Measurements from ENCODE around the gene PRKAG2. TPM values are rescaled to one million over a fixed set of nuclear protein-coding genes. Genes with fewer than 3 reads are reported as not detected.

The PRKAG2 gene
- total RNA-seq, 1 experiment from 2014 or later, result 23.9 TPM

- Histone ChIP-seq H3K79me2 (ENCODE audit: low read length) (no peaks in the 10 kb centered on the region), H4K20me1 (ENCODE audit: low read length) (no peaks in the 10 kb centered on the region), H3K36me3 (ENCODE audit: low read depth, low read length) (no peaks in the 10 kb centered on the region), H3K27ac (ENCODE audit: low read length) (no peak overlapping the region), H3K9me2 (replicated peaks; ENCODE audit: low read length) (no peaks in the 10 kb centered on the region), H3K9me3 (ENCODE audit: low read length) (no peaks in the 10 kb centered on the region), H3F3A (ENCODE audit: low read length, unreplicated experiment) (no peaks in the 10 kb centered on the region), H3K4me1 (ENCODE audit: insufficient read depth, low read length) (peaks cover 9% of the 10 kb centered on the region; the same call in 1 of the 2 replicates), H3K9ac (ENCODE audit: low read length) (no peak overlapping the region), H2AFZ (ENCODE audit: low read length) (no peak overlapping the region), H3K27me3 (ENCODE audit: low read length) (no peaks in the 10 kb centered on the region), H3K4me2 (ENCODE audit: low read length) (no peak overlapping the region), H3K4me3 (ENCODE audit: low read length) (no peak overlapping the region)
- intact Hi-C loops (cut with micrococcal nuclease), result loop anchor here (5.0 kb wide), 1 partner anchor 48 kb away; no protein-coding TSS in a partner anchor
- TF ChIP-seq EZH2phosphoT487 (IDR thresholded peaks at IDR 0.05; ENCODE audit: borderline replicate concordance, low read length) (no peak), CTCF (conservative IDR thresholded peaks at IDR 0.05; ENCODE audit: low read depth, low read length) (no peak), EZH2 (IDR thresholded peaks at IDR 0.05; ENCODE audit: low read length, unreplicated experiment) (no peak)
- CTCF ChIA-PET, result no interaction called here
- DNase-seq (no peak), ATAC-seq (no peak)
- POLR2A ChIA-PET (ENCODE audit: unreplicated experiment), result no interaction called here
- BruUV-seq (replicated peaks), result no TSS peak
These were observed 167.5 kb downstream of the PRKAG2 start for GRCh38 chr7:151709141-151710038.

GRCh38 chr7:151708610-151709009 is 168.3 kb downstream of the PRKAG2 start:
- H3F3A ChIP-seq (ENCODE audit: low read length, unreplicated experiment), result no peaks in the 10 kb centered on the region
- no TSS peak for BruUV-seq (replicated peaks)
- no peaks in the 10 kb centered on the region for H3K27me3 ChIP-seq (ENCODE audit: low read length)
- no peaks in the 10 kb centered on the region for H4K20me1 ChIP-seq (ENCODE audit: low read length)
- ChIA-PET CTCF (no interaction called here), POLR2A (ENCODE audit: unreplicated experiment) (no interaction called here)
- H3K79me2 ChIP-seq (ENCODE audit: low read length), result no peaks in the 10 kb centered on the region
- no peaks in the 10 kb centered on the region for H3K9me3 ChIP-seq (ENCODE audit: low read length)
- no peak overlapping the region for H2AFZ ChIP-seq (ENCODE audit: low read length)
- DNase-seq (no peak), ATAC-seq (no peak)
- H3K36me3 ChIP-seq (ENCODE audit: low read depth, low read length), result no peaks in the 10 kb centered on the region
- peaks cover 9% of the 10 kb centered on the region; the same call in 1 of the 2 replicates for H3K4me1 ChIP-seq (ENCODE audit: insufficient read depth, low read length)
- H3K27ac ChIP-seq (ENCODE audit: low read length), result no peak overlapping the region
- intact Hi-C loops (cut with micrococcal nuclease), result loop anchor here (5.0 kb wide), 1 partner anchor 49 kb away; no protein-coding TSS in a partner anchor
- no peak overlapping the region for H3K9ac ChIP-seq (ENCODE audit: low read length)
- no peak overlapping the region for H3K4me3 ChIP-seq (ENCODE audit: low read length)
- H3K9me2 ChIP-seq (replicated peaks; ENCODE audit: low read length), result no peaks in the 10 kb centered on the region
- no peak overlapping the region for H3K4me2 ChIP-seq (ENCODE audit: low read length)
- TF ChIP-seq EZH2 (IDR thresholded peaks at IDR 0.05; ENCODE audit: low read length, unreplicated experiment) (no peak), CTCF (conservative IDR thresholded peaks at IDR 0.05; ENCODE audit: low read depth, low read length) (no peak), EZH2phosphoT487 (IDR thresholded peaks at IDR 0.05; ENCODE audit: borderline replicate concordance, low read length) (no peak)

- BruUV-seq (replicated peaks), result no TSS peak
- POLR2A ChIA-PET (ENCODE audit: unreplicated experiment), result no interaction called here
- no peak overlapping the region for H2AFZ ChIP-seq (ENCODE audit: low read length)
These were observed 169.2 kb downstream of the PRKAG2 start for GRCh38 chr7:151707757-151708156.

More at GRCh38 chr7:151707757-151708156, 169.2 kb downstream of the PRKAG2 start:
- Histone ChIP-seq H3K27me3 (ENCODE audit: low read length) (no peaks in the 10 kb centered on the region), H3F3A (ENCODE audit: low read length, unreplicated experiment) (no peaks in the 10 kb centered on the region), H3K9ac (ENCODE audit: low read length) (no peak overlapping the region), H3K4me3 (ENCODE audit: low read length) (no peak overlapping the region), H3K4me1 (ENCODE audit: insufficient read depth, low read length) (peaks cover 9% of the 10 kb centered on the region; the same call in 1 of the 2 replicates), H3K36me3 (ENCODE audit: low read depth, low read length) (no peaks in the 10 kb centered on the region), H4K20me1 (ENCODE audit: low read length) (no peaks in the 10 kb centered on the region), H3K9me3 (ENCODE audit: low read length) (no peaks in the 10 kb centered on the region), H3K27ac (ENCODE audit: low read length) (no peak overlapping the region), H3K79me2 (ENCODE audit: low read length) (no peaks in the 10 kb centered on the region), H3K4me2 (ENCODE audit: low read length) (no peak overlapping the region), H3K9me2 (replicated peaks; ENCODE audit: low read length) (no peaks in the 10 kb centered on the region)
- ATAC-seq, result no peak
- DNase-seq, result no peak
- TF ChIP-seq EZH2phosphoT487 (IDR thresholded peaks at IDR 0.05; ENCODE audit: borderline replicate concordance, low read length) (no peak), EZH2 (IDR thresholded peaks at IDR 0.05; ENCODE audit: low read length, unreplicated experiment) (no peak), CTCF (conservative IDR thresholded peaks at IDR 0.05; ENCODE audit: low read depth, low read length) (no peak)
- CTCF ChIA-PET, result no interaction called here
- intact Hi-C loops (cut with micrococcal nuclease), result loop anchor here (5.0 kb wide), 1 partner anchor 50 kb away; no protein-coding TSS in a partner anchor

Measured in PC-3 (cell line).